ENCODE data around the gene APOE. TPM values are rescaled to one million over a fixed set of nuclear protein-coding genes. Genes with fewer than 3 reads are reported as not detected.
A peak's percentile ranks its signal among the peaks of the same experiment; 100 is the strongest.
"Not testable (repeated sequence)": the region's sequence is repeated elsewhere in the genome, so short reads cannot be mapped to it uniquely, and the experiment has no call there.

Gene APOE
- total RNA-seq, 1 donor from 2014 or later: 655 TPM

DNA sequence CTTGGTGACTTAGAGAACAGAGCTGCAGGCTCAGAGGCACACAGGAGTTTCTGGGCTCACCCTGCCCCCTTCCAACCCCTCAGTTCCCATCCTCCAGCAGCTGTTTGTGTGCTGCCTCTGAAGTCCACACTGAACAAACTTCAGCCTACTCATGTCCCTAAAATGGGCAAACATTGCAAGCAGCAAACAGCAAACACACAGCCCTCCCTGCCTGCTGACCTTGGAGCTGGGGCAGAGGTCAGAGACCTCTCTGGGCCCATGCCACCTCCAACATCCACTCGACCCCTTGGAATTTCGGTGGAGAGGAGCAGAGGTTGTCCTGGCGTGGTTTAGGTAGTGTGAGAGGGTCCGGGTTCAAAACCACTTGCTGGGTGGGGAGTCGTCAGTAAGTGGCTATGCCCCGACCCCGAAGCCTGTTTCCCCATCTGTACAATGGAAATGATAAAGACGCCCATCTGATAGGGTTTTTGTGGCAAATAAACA is 18.7 kb downstream of the APOE start:
- H3K36me3 ChIP-seq (ENCODE audit: insufficient read depth, low read length): no peaks in the 10 kb centered on the region
- no peak overlapping the region for H2AFZ ChIP-seq (ENCODE audit: low read depth, low read length)
- no peaks in the 10 kb centered on the region for H3K4me1 ChIP-seq (ENCODE audit: insufficient read depth, low read length)
- TF ChIP-seq CTCF (IDR thresholded peaks at IDR 0.05; ENCODE audit: insufficient read depth, low read depth, low read length): no peak
- H3K4me2 ChIP-seq (ENCODE audit: low read length): no peak overlapping the region
- Mint-ChIP-seq H3K4me3 (ENCODE audit: unreplicated experiment) (no peak overlapping the region), H3K36me3 (ENCODE audit: low read depth, unreplicated experiment) (no peaks in the 10 kb centered on the region), H3K9me3 (ENCODE audit: unreplicated experiment) (peaks cover 2% of the 10 kb centered on the region), H3K4me1 (ENCODE audit: low read depth, unreplicated experiment) (no peaks in the 10 kb centered on the region), H3K27ac (ENCODE audit: unreplicated experiment) (no peak overlapping the region), H3K27me3 (ENCODE audit: low read depth, unreplicated experiment) (peaks cover 20% of the 10 kb centered on the region)
- H3K79me2 ChIP-seq (ENCODE audit: insufficient read depth, low read length): no peaks in the 10 kb centered on the region
- FAIRE-seq (no peak), DNase-seq (ENCODE audit: low read depth) (no peak)
- no peak overlapping the region for H3K27ac ChIP-seq (ENCODE audit: low read depth, low read length)
- no peaks in the 10 kb centered on the region for H4K20me1 ChIP-seq (ENCODE audit: insufficient read depth, low read length)
- no peaks in the 10 kb centered on the region for H3K27me3 ChIP-seq (ENCODE audit: insufficient read depth, low read length)
- H3K9ac ChIP-seq (ENCODE audit: low read length): no peak overlapping the region
- H3K9me3 ChIP-seq (ENCODE audit: insufficient read depth, low read depth, low read length): no peaks in the 10 kb centered on the region
- no peak overlapping the region for H3K4me3 ChIP-seq (ENCODE audit: insufficient read depth, low read depth, low read length)

DNA sequence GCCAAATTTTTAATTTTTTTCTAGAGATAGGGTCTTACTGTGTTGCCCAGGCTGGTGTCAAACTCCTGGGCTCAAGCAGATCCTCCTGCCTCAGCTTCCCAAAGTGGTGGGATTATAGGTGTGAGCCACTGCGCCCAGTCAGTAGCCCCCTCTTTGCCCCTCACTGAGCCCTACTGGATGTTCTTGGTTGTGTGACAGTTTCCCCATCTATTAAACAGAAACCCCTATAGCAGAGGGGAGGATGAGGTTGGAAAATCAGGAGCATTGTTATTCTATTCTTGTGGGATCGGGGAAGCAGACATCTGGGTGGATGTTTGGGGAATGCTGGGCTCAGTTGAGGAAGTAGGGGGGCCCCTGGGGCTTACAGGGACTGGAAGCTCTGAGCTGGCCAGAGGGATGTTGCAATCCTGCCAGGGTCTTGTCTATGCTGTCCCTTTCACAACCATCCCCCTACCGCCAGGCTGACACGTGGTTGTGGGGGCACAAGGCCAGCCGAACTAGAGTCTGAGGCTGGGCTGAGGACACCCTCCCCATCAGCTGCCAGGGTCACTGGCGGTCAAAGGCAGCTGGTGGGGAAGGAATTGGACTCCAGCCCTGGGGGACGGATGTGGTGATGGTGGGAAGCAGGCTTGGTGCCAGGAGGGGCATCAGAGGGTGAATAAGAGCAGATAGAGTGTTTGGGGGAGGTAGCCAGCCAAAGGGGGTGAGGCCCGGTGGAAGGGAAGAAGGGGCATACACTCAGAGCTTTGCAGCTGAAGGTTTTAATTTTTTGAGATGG is 19.7 kb downstream of the APOE start:
- H3K27ac ChIP-seq (ENCODE audit: low read depth, low read length): no peak overlapping the region
- peaks cover 26% of the 10 kb centered on the region for H3K27me3 Mint-ChIP-seq (ENCODE audit: low read depth, unreplicated experiment)
- H3K79me2 ChIP-seq (ENCODE audit: insufficient read depth, low read length): no peaks in the 10 kb centered on the region
- DNase-seq (ENCODE audit: low read depth) (no peak), FAIRE-seq (no peak)
- no peak overlapping the region for H3K9ac ChIP-seq (ENCODE audit: low read length)
- H3K27me3 ChIP-seq (ENCODE audit: insufficient read depth, low read length): no peaks in the 10 kb centered on the region
- TF ChIP-seq EZH2 (IDR thresholded peaks at IDR 0.05; ENCODE audit: insufficient read depth, low read length): no peak
- no peak for TF ChIP-seq CTCF (IDR thresholded peaks at IDR 0.05; ENCODE audit: insufficient read depth, low read depth, low read length)
- H3K36me3 Mint-ChIP-seq (ENCODE audit: low read depth, unreplicated experiment): no peaks in the 10 kb centered on the region
- H3K4me1 Mint-ChIP-seq (ENCODE audit: low read depth, unreplicated experiment): no peaks in the 10 kb centered on the region
- peak overlapping the region; percentile 41 for H2AFZ ChIP-seq (ENCODE audit: low read depth, low read length)
- no peak overlapping the region for H3K4me3 ChIP-seq (ENCODE audit: insufficient read depth, low read depth, low read length)
- H3K36me3 ChIP-seq (ENCODE audit: insufficient read depth, low read length): no peaks in the 10 kb centered on the region
- no peaks in the 10 kb centered on the region for H3K4me1 ChIP-seq (ENCODE audit: insufficient read depth, low read length)
- peak overlapping the region; percentile 12 for H3K4me2 ChIP-seq (ENCODE audit: low read length)
- no peak overlapping the region for H3K27ac Mint-ChIP-seq (ENCODE audit: unreplicated experiment)
- H4K20me1 ChIP-seq (ENCODE audit: insufficient read depth, low read length): no peaks in the 10 kb centered on the region
- H3K9me3 Mint-ChIP-seq (ENCODE audit: unreplicated experiment): peaks cover 2% of the 10 kb centered on the region
- no peaks in the 10 kb centered on the region for H3K9me3 ChIP-seq (ENCODE audit: insufficient read depth, low read depth, low read length)
- no peak overlapping the region for H3K4me3 Mint-ChIP-seq (ENCODE audit: unreplicated experiment)

DNA sequence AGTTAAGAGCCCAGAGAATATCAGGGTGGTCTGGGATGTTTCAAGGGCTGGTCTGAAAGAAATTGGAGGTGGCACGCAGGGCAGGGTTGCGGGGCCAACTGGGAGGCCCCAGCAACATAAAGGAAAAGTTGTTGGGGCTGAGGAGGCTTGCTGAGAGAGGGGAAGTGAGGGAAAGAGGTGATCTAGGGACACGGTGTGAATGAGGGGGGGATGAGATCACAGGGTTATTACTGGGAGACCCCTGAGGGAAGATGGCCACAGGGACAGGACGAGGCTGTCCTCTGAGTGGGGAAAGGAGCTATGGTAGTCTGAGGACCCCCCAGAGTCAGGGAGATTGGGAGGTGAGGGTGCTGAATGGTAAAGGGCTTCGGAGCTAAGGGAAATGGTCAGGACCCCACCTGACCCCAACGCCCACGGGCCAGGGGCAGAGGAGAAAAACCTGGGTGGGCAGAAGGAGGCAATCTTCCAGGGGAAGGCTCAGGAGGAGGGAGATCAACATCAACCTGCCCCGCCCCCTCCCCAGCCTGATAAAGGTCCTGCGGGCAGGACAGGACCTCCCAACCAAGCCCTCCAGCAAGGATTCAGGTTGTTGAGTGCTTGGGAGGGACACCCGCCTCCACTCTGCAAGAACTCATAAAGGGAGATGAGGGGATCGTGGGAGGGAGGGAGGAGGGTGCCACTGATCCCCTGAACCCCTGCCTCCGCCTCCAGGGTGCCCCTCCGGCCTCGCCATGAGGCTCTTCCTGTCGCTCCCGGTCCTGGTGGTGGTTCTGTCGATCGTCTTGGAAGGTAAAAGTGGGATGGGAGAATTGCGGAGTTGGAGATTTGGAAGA is 20.9 kb downstream of the APOE start:
- H4K20me1 ChIP-seq (ENCODE audit: insufficient read depth, low read length); H3K9me3 ChIP-seq (ENCODE audit: insufficient read depth, low read depth, low read length); H3K4me1 ChIP-seq (ENCODE audit: insufficient read depth, low read length); FAIRE-seq; H3K9me3 Mint-ChIP-seq (ENCODE audit: unreplicated experiment); H3K4me3 ChIP-seq (ENCODE audit: insufficient read depth, low read depth, low read length); H3K4me1 Mint-ChIP-seq (ENCODE audit: low read depth, unreplicated experiment); H3K27ac ChIP-seq (ENCODE audit: low read depth, low read length); H3K79me2 ChIP-seq (ENCODE audit: insufficient read depth, low read length); DNase-seq (ENCODE audit: low read depth); H3K36me3 Mint-ChIP-seq (ENCODE audit: low read depth, unreplicated experiment); H3K4me3 Mint-ChIP-seq (ENCODE audit: unreplicated experiment); H3K27me3 ChIP-seq (ENCODE audit: insufficient read depth, low read length); H3K36me3 ChIP-seq (ENCODE audit: insufficient read depth, low read length); H3K9ac ChIP-seq (ENCODE audit: low read length): not testable (repeated sequence)
- Histone ChIP-seq H2AFZ (ENCODE audit: low read depth, low read length) (peak overlapping the region; percentile 34), H3K4me2 (ENCODE audit: low read length) (peak overlapping the region; percentile 78)
- H3K27ac Mint-ChIP-seq (ENCODE audit: unreplicated experiment): peak overlapping the region; percentile 47
- peaks cover 28% of the 10 kb centered on the region for H3K27me3 Mint-ChIP-seq (ENCODE audit: low read depth, unreplicated experiment)

Data from astrocyte (in vitro differentiated cells and primary cell).